Stimulated activated CD4-positive, alpha-beta T cell treated with anti-CD3 and anti-CD28 coated beads, Interleukin-2, amount 100 ng/mL, for 48 hours (primary cell): ENCODE results near the gene CYSRT1.
"Not testable (repeated sequence)": the region's sequence is repeated elsewhere in the genome, so short reads cannot be mapped to it uniquely, and the experiment has no call there.

ENCODE experiments used
- DNase-seq, 2 donors: peaks; one replicate each; pipeline ENCODE4 v3.0.0-alpha.2; 2020

CYSRT1 gene

GRCh38 chr9:137240318-137240840 is 15.4 kb downstream of the CYSRT1 start:
- DNase-seq: peak; percentile 49 to 51

DNA sequence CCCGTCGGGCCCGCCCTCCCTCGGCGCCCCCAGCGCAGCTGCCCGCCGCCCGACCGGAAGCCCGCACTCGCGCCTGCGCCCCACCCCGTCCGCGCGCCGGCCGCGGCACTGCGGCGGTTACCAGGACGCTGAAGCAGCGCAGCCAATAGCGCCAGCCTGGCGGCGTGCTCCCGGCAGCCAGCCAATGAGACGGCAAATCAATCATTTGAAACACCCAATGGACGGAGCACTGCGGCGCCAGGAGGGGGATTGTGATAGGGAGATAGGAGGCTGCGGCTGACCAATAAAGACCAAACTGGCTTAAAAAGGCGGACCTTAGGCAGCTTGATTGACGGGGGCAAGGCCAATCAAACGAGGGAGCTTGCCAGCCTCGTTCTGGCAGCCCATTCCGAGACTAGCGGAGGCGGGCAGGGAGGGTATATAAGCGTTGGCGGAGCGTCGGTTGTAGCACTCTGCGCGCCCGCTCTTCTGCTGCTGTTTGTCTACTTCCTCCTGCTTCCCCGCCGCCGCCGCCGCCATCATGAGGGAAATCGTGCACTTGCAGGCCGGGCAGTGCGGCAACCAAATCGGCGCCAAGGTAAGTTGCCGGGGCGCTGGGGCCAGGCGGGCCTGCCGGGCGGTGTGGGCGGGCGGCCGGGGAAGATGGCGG is 16.0 kb downstream of the CYSRT1 start, which contains the start of gene TUBB4B:
Gene TUBB4B (plus strand): TSS at position 447 of the 649 bp plus-strand sequence. CDS start 74 bp downstream, at position 521.
- DNase-seq: peak; percentile 92 to 93

DNA sequence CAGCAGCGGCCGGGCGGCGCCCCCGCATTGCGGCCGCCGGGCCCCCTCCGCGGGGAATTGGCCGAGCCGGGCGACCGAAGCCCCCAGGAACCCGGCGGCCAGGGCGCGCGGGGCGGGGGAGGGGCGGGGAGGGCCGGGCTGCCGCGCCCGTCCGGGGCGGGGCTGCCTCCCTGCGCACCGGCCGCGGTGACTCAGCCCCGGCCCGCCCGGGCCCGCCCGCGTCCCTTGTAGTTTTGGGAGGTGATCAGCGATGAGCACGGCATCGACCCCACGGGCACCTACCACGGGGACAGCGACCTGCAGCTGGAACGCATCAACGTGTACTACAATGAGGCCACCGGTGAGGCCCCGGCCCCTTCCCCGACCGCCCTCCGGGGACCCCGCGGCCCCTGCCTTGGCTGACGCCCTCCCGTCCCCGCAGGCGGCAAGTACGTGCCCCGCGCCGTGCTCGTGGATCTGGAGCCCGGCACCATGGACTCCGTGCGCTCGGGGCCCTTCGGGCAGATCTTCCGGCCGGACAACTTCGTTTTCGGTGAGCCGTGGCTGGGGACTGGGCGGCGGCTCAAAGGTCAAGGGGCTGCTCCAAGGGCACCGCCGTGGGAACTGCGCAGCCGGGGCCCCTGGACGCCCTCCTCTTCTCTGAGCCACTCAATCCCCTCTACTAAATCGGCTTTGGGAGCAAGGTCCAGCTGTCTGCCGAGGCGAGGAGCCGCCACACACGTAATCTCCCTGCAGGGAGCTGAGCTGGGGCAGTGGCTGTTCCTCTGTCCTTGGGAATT is 16.7 kb downstream of the CYSRT1 start:
- peak; percentile 52 for DNase-seq

- no peak for DNase-seq
Measured at GRCh38 chr9:137242269-137243203, 17.6 kb downstream of the CYSRT1 start.

DNA sequence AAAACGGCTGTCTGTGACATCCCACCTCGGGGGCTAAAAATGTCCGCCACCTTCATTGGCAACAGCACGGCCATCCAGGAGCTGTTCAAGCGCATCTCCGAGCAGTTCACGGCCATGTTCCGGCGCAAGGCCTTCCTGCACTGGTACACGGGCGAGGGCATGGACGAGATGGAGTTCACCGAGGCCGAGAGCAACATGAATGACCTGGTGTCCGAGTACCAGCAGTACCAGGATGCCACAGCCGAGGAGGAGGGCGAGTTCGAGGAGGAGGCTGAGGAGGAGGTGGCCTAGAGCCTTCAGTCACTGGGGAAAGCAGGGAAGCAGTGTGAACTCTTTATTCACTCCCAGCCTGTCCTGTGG is 18.3 kb downstream of the CYSRT1 start:
- DNase-seq: not testable (repeated sequence)

DNA sequence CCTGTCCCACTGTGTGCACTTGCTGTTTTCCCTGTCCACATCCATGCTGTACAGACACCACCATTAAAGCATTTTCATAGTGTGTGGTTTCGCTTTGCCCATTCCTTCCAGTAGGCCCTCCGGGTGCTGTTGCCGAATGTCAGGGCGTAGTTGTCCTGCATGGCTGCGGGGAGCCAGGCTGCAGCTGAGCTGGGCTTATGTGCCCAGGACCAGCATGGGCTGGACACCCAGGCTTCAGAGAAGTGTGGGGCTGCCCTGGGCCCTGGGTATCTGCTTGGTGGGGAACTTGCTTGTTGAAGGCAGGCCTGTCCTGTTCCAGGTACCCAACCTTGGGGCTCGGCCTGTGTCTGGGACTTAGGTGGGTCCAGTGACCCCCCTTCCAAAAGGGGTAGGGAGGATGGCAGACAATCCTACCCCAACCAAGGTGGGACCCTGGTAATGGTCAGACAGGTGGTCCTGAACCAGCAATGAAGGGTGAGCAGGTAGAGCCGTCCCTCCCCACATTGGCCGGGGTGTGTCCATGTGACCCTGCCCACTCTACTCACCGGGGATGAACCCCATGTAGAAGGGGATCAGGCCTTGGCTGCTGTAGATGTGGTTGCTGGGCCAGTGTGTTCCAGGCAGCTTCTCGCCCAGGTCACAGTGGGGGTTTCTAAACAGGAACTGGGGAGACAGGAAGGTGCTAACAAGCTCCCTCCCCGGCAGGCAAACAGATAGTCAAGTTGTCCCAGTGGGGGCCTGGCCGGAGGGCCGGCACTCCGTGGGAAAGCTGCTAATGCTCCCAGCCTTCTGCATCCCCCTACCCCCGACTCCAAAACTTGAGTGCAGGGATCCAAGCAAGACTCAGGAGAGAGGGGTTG is 18.9 kb downstream of the CYSRT1 start:
- DNase-seq: no peak

- DNase-seq: no peak
Measured at GRCh38 chr9:137244486-137245449, 19.8 kb downstream of the CYSRT1 start.

- no peak for DNase-seq
Measured at GRCh38 chr9:137245450-137246421, 20.8 kb downstream of the CYSRT1 start.

GRCh38 chr9:137247135-137247915 is 22.4 kb downstream of the CYSRT1 start:
- no peak for DNase-seq

GRCh38 chr9:137247916-137248175 is 22.9 kb downstream of the CYSRT1 start:
- no peak for DNase-seq

GRCh38 chr9:137250329-137251193 is 25.6 kb downstream of the CYSRT1 start:
- DNase-seq: no peak

- DNase-seq: no peak
Measured at GRCh38 chr9:137251194-137251461, 26.2 kb downstream of the CYSRT1 start, which contains the start of gene STPG3. Gene STPG3, plus strand, starts transcription at chr9:137251286. Its CDS starts 1 bp downstream, at chr9:137251287.

DNA sequence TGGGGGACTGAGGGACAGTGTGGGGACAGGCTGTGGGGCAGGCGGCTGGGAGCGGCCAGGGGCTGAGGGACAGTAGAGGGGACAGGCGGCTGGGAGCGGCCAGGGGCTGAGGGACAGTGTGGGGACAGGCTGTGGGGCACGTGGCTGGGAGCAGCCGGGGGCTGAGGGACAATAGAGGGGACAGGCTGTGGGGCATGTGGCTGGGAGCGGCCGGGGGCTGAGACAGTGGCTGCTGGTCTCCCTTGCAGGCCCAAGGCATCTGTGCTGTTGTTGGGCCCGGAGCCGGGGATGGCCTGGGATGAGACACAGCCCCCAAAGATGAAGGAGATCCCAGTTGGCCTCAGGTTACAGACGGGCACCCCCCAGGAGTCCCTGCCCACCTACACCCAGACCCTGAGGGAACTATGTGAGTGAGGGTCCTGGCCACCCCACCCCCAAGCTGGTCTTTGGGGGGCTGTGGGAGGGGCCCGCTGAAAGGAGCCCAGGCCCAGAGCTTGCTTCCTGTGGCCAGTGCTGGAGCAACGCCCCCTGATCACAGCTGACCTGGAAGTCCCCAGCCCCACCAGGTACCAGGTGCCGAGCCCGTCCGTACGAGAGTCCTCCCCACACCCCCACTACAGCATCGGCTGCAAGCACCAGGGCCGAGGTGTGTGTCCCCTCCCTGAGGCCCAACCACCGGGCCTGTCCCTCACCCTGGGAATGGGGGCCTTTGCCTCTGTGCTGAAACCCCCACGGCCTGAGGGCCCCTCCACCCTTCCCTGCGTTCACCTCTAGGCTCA is 26.7 kb downstream of the CYSRT1 start:
- DNase-seq: no peak

DNA sequence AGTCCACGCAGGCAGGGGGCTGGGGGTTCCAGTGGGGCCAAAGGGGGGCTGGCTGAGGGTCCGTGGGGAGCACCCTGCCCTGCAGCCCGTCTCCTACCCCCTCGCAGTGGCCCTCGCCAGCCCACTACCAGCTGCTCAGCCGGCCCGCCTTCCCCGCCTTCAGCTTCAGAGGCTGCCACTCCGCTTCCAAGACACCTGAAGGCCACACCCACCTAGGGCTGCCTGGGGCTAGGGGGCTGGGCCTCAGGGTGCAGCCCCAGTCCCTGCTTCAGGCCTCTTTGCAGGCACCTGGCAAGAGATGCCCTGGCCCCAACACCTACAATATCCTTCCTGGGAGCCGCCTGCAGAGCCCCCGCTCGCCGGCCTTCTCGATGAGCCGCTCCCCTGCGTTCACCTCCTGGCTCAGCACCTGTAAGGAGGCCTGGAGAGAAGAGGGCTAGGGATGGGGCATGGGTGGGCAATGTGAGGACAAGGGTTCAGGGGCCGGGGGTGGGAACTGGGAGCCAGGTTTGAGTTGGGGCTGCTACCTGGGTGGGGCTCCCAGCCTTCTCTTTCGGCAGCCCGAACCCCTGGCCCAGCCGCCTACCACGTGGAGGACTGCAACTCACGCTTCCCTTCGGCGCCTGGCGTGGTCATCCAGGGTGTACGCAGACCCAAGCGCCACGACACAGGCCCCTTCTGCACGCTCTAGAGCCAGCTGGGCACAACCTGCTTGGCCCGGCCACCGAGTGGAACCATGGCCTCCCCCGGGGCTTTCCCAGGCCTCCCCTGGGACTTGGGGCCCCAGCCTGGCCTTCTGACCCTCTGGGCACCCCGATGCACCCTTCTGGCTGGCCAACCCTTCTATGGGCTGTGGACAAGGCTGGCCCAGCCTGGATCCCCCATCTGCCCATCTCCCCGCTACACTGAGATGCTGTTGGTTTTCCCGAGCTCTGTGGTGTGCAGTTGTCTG is 27.9 kb downstream of the CYSRT1 start:
- DNase-seq: no peak

- no peak for DNase-seq
Measured at GRCh38 chr9:137253717-137254623, 29.0 kb downstream of the CYSRT1 start.
